D721Med (cell line): ENCODE data around the gene TIMELESS.

ENCODE experiments used
- DNase-seq: peaks from one replicate; pipeline ENCODE4 v3.0.0; 2011; ENCODE audit warnings: low spot score; ENCODE audit not compliant: insufficient read length
- FAIRE-seq: peaks from 2 replicates; lab custom pipeline; 2011; peaks lifted over from hg19 to GRCh38; lab: Jason Lieb, UNC
- TF ChIP-seq, protein P1 (sequence below): IDR thresholded peaks from 2 replicates; pipeline ENCODE4 v1.5.1; 2012; ENCODE audit warnings: mild to moderate bottlenecking, control low read depth; ENCODE audit not compliant: insufficient read depth; ENCODE audit errors: missing control alignments

Gene TIMELESS

DNA sequence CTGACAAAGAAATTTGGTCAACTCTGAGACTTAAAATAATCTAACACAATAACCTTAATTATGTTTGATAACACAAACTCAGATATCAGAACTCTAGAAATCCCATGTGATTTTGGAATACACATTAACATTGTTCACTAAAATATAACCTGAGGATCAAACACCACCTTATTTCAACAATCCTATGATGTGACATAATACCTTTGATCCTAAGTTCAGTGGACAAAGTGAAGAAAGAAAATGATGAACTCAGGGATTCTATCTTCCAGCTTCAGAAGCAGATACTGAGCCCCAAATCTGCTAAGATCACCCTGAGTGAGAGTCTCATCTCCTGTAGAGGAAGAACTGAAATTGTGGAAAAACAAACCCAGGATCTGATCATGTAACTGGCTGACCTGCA, 50.9 kb downstream of the TIMELESS start:
- DNase-seq: no peak
- TF ChIP-seq, protein P1, sequence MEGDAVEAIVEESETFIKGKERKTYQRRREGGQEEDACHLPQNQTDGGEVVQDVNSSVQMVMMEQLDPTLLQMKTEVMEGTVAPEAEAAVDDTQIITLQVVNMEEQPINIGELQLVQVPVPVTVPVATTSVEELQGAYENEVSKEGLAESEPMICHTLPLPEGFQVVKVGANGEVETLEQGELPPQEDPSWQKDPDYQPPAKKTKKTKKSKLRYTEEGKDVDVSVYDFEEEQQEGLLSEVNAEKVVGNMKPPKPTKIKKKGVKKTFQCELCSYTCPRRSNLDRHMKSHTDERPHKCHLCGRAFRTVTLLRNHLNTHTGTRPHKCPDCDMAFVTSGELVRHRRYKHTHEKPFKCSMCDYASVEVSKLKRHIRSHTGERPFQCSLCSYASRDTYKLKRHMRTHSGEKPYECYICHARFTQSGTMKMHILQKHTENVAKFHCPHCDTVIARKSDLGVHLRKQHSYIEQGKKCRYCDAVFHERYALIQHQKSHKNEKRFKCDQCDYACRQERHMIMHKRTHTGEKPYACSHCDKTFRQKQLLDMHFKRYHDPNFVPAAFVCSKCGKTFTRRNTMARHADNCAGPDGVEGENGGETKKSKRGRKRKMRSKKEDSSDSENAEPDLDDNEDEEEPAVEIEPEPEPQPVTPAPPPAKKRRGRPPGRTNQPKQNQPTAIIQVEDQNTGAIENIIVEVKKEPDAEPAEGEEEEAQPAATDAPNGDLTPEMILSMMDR: no peak
- no peak for FAIRE-seq

DNA sequence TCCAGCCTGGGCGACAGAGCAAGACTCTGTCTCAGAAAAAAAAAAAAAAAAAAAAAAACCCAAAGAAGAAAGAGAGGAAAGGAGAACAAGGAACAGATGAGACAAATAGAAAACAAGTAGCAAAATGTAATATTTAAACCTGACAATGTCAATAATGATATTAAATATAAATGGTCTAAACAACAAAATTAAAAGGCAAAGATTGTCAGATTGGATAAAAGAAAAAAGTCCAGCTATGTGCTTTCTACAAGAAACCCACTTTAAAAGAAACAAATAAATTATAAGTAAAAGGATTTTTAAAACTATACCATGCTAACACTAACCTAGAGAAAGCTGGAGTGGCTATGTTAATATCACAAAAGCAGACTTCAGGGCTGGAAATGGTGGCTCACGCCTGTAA, 56.9 kb downstream of the TIMELESS start:
- no peak for DNase-seq
- TF ChIP-seq, protein P1: no peak

DNA sequence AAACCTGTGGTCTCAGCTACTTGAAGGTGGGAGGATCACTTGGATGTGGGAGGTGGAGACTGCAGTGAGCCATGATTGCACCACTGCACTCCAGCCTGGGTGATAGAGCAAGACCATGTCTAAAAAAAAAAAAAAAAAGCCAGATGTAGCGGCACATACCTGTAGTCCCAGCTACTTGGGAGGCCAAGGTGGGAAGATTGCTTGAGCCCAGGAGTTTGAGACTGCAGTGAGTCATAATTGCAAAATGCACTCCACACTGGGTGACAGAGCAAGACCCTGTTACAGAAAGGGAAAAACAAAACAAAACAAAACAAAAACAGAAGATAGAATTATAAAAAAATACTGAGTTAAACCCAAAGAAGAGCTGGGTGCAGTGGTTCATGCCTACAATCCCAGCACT, 57.5 kb downstream of the TIMELESS start:
- no peak for FAIRE-seq

More for the DNA sequence above, 56.9 kb downstream of the TIMELESS start:
- no peak for FAIRE-seq

DNA sequence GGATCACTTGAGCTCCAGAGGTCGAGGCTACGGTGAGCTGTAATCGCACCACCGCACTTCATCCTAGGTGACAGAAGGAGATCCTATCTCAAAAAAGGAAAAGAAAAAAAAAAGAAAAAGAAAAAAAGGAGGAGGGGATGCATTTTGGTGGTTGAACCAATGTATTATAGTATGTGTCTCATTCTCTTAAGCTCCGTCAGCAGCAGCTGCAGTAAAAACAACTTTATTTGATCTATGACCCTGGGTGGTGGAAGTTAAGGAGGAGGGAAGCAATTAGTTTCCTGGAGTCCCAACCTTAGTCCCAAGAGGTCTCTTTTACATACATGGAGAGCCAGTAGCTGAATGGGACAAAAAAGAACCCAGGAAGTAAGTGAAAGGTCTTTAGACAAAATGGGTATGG, 59.8 kb downstream of the TIMELESS start:
- DNase-seq: no peak
- no peak for FAIRE-seq
- TF ChIP-seq, protein P1: no peak

More for the DNA sequence above, 57.5 kb downstream of the TIMELESS start:
- TF ChIP-seq, protein P1: no peak
- no peak for DNase-seq

DNA sequence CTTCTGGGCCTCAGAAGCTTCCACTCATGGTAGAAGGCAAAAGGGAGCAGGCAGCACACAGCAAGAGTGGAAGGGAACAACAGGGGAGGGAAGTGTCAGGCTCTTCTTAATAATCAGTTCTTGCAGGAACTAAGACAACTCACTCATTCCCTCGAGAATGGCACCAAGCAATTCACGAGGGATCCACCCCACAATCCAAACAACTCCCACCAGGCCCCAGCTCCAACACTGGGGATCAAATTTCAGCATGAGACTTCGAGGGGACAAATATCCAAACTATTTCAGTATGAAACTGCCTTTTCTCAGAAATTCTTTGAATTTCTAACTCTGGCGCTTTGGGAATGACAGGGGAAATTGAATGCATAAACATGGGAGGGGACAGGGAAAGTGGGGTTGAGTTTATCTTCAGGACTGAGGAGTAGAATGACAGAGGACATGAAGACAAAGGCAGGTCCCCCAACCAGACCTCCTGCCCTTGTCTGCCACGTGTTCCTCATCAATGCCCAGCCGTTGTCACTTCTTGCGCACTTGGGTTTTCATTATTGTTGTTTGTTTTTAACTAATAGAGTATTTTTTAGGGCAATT, 62.0 kb downstream of the TIMELESS start:
- no peak for FAIRE-seq
- DNase-seq: no peak

DNA sequence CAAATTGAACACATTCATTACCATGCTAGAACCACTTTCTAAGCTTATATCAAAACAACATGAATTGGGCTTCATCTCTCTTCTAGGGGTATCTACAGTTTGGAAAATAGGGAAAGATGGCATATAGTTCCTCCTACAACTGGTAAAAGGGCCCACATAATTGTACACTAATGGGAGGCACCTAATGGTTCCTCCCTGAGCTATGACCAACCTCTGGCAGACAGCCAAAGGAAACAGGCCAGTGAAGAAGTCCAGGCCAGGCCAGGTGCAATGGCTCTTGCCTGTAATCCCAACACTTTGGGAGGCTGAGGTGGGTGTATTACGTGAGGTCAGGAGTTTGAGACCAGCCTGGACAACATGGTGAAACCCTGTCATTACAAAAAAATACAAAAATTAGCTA, 63.4 kb downstream of the TIMELESS start:
- no peak for DNase-seq
- TF ChIP-seq, protein P1: no peak

More for the DNA sequence above, 62.0 kb downstream of the TIMELESS start:
- TF ChIP-seq, protein P1: no peak

DNA sequence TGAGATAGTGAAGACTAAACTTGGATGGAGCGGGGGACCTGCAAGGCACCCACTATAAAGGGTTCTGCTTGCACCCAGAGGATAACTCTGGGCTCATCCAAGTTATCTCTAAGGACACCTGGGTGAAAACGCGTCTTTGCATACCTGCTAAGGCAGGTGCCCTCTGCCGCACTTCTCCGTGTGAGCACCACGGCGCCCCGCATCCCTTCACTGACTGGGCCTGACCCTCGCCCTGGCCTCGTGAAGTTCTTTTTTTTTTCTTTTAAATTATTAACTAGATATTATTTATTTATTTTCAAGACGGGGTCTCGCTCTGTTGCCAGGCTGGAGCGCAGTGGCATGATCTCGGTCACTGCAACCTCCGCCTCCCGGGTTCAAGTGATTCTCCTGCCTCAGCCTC, 66.6 kb downstream of the TIMELESS start:
- FAIRE-seq (no peak), DNase-seq (no peak)
- TF ChIP-seq, protein P1: no peak

More for the DNA sequence above, 63.4 kb downstream of the TIMELESS start:
- no peak for FAIRE-seq
